PFSK-1 (cell line): ENCODE results near the gene ZNF214.

Experiments
- FOXP2 ChIP-seq: optimal IDR thresholded peaks from 2 replicates; pipeline ENCODE3; 2011; ENCODE audit warnings: borderline replicate concordance, control low read depth, inconsistent platforms; ENCODE audit not compliant: insufficient read depth; ENCODE audit errors: extremely low read length, extremely low read depth
- POLR2AphosphoS5 ChIP-seq: IDR thresholded peaks from 2 replicates; pipeline ENCODE4 v1.6.1; 2012; ENCODE audit warnings: low read depth, mild to moderate bottlenecking, control low read depth, low read length, moderate library complexity
- SIN3A ChIP-seq: IDR thresholded peaks from 2 replicates; pipeline ENCODE4 v1.6.1; 2012; ENCODE audit warnings: mild to moderate bottlenecking, low read length, moderate library complexity, borderline replicate concordance; ENCODE audit not compliant: insufficient read depth
- TAF1 ChIP-seq: IDR thresholded peaks from 2 replicates; pipeline ENCODE4 v1.6.1; 2012; ENCODE audit warnings: low read length, control low read depth, borderline replicate concordance; ENCODE audit not compliant: insufficient read depth
- TF ChIP-seq, protein P1 (sequence below), 2 experiments: IDR thresholded peaks; 2 replicates each; pipeline versions ENCODE4 v1.6.1 to v1.8.0; 2011 to 2012; ENCODE audit warnings: low read depth in 2 of 2, low read length in 2 of 2, control low read depth in 1 of 2, inconsistent platforms in 1 of 2, mild to moderate bottlenecking in 1 of 2, moderate library complexity in 1 of 2; ENCODE audit not compliant: insufficient read depth in 1 of 2

ZNF214 gene

DNA sequence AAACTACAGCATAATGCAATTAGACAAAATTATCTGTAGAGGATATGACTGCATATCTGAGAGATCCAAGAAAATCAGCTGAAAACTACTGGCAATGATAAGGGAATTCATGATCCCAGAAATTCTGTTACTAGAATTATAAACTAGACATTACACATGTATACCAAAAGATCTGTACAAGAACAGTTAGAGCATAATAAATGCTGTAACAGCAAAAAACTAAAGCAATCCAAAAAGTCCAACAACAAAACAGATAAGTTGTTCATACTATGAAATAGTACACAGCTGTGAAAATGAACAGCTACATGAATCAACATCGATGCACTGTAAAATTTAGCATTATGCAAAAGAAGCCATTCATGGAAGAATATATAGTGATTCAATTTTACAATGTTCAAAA is 6.0 kb downstream of the ZNF214 start:
- TF ChIP-seq TAF1 (no peak), POLR2AphosphoS5 (no peak), FOXP2 (no peak), SIN3A (no peak)
- TF ChIP-seq, protein P1, sequence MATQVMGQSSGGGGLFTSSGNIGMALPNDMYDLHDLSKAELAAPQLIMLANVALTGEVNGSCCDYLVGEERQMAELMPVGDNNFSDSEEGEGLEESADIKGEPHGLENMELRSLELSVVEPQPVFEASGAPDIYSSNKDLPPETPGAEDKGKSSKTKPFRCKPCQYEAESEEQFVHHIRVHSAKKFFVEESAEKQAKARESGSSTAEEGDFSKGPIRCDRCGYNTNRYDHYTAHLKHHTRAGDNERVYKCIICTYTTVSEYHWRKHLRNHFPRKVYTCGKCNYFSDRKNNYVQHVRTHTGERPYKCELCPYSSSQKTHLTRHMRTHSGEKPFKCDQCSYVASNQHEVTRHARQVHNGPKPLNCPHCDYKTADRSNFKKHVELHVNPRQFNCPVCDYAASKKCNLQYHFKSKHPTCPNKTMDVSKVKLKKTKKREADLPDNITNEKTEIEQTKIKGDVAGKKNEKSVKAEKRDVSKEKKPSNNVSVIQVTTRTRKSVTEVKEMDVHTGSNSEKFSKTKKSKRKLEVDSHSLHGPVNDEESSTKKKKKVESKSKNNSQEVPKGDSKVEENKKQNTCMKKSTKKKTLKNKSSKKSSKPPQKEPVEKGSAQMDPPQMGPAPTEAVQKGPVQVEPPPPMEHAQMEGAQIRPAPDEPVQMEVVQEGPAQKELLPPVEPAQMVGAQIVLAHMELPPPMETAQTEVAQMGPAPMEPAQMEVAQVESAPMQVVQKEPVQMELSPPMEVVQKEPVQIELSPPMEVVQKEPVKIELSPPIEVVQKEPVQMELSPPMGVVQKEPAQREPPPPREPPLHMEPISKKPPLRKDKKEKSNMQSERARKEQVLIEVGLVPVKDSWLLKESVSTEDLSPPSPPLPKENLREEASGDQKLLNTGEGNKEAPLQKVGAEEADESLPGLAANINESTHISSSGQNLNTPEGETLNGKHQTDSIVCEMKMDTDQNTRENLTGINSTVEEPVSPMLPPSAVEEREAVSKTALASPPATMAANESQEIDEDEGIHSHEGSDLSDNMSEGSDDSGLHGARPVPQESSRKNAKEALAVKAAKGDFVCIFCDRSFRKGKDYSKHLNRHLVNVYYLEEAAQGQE (IDR thresholded peaks at IDR 0.05; ENCODE audit: insufficient read depth in 1 of 2, low read depth in 2 of 2, low read length in 2 of 2) = no peak

DNA sequence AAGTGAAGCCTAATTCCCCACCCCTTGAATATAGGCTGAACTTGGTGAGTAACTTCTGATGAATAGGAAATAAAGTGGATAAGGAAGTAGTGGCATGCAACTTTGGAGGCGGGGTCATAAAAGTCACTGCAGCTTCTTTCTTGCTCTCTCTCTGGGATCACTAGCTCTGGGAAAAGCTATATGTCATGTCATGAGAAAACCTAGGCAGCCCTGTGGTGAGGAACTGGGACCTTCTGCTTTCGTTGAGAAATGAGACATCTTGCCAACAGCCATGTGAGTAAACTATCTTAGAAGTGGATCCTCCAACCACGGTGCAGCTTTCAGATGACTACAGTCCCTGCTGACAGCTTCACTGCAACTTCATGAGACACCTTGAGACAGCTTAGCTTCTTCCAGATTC is 15.7 kb downstream of the ZNF214 start:
- no peak for TF ChIP-seq FOXP2

DNA sequence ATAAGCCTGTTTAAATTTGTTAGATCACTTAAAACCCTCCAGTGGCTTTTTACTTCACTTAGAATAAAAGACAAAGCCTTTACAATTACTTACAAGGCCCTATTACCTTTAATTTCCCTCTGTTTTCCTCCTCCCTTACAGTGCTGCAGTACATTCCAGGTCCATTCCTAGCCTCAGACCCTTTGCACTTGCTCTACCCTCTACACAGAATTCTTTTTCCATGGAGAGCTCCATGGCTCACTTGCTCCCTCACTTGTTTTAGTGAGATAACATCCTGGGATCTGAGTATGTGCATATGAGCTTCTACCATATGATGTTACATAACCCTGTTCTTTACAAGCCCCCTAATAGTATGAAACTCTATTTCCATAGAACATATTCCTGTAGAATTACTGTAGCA is 24.4 kb downstream of the ZNF214 start:
- TF ChIP-seq, protein P1 (IDR thresholded peaks at IDR 0.05; ENCODE audit: insufficient read depth in 1 of 2, low read depth in 2 of 2, low read length in 2 of 2) = no peak
- TF ChIP-seq FOXP2 = no peak
- TF ChIP-seq SIN3A = no peak
- TF ChIP-seq POLR2AphosphoS5 = no peak
- TF ChIP-seq TAF1 = no peak

DNA sequence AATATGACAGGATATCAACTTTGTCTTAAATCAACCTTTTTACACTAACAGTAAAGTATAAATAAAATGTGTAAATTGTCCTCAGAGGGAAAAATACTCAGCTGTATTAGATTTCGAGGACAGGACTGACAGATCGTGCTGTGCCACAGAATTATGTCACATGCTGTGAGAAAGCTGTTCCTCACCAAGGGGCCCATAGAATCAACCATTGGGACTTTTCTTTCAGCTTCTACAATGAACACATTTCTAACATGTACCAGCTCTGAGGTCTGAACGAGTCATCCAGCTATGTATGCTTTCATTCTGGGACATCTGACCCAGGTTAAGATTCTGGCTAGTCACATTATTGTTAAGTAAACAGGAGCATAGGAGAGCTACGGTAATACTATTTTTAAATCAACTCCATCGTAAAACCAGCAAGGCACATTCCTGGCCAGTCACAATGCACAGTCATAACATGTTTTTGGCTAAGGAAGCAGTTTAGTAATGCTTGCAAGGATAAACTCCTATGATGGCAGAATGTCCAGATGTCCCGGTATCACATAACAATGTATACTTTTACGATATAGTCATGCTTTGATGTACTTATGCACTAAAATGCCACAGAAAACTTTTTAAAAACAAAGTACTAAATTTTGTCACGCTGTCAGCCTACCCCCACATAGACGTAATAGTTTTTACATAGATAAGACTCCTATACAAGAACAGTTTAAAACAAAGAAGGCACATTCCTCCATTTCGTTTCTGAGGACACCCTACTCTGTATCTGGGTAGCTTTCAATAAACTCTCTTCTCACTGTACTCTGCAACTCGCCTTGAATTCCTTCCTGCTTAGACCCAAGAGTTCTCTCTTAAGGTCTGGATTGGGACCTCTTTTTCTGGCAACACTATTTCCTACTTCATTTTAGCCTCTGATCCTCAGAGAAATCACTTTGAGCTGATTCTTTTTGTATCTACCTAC is 27.4 kb downstream of the ZNF214 start:
- TF ChIP-seq FOXP2 = no peak
- no peak for TF ChIP-seq SIN3A
- TF ChIP-seq POLR2AphosphoS5 = no peak
- no peak for TF ChIP-seq TAF1
- TF ChIP-seq, protein P1 (IDR thresholded peaks at IDR 0.05; ENCODE audit: insufficient read depth in 1 of 2, low read depth in 2 of 2, low read length in 2 of 2) = no peak

DNA sequence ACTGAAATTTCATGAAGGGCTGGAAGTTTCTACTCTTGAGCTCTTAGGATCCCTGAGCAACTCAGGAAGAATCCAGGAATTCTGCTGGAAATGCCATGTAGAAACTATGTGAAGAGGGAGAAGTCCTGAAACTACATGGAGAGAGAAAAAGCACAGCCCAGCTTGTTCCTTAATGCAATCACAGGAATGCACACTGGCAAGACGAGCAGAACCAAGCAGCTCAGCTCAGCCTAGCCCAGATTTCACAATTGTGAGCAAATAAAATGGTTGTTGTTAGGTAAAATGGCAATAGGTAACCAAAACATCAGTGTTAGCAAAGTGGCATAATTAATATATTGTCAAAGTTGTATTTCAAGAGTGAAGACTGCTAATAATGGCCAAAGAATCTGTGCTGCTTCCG is 28.1 kb downstream of the ZNF214 start:
- TF ChIP-seq, protein P1 (IDR thresholded peaks at IDR 0.05; ENCODE audit: insufficient read depth in 1 of 2, low read depth in 2 of 2, low read length in 2 of 2) = no peak
- TF ChIP-seq POLR2AphosphoS5 = no peak
- no peak for TF ChIP-seq FOXP2
- TF ChIP-seq TAF1 = no peak
- no peak for TF ChIP-seq SIN3A
